ENCODE data around the gene AACS. TPM values are rescaled to one million over a fixed set of nuclear protein-coding genes. Genes with fewer than 3 reads are reported as not detected.
"Not testable (repeated sequence)": the region's sequence is repeated elsewhere in the genome, so short reads cannot be mapped to it uniquely, and the experiment has no call there.

Gene AACS
- total RNA-seq, 4 donors from 2014 or later, result 14.8 to 24.0 (median 20.1) TPM

GRCh38 chr12:125135906-125136305 is 70.7 kb downstream of the AACS start:
- H3K27me3 ChIP-seq, result no peaks in the 10 kb centered on the region
- no peak overlapping the region for H3K4me3 ChIP-seq (replicated peaks in 1 of 3)
- intact Hi-C loops (cut with DNase I), result no loop called here
- no peaks in the 10 kb centered on the region for H3K4me1 ChIP-seq
- TF ChIP-seq POLR2A (IDR thresholded peaks at IDR 0.05) (no peak), CTCF (IDR thresholded peaks at IDR 0.05) (no peak)
- peaks cover 0 to 2% of the 10 kb centered on the region in 2 donors for H3K36me3 ChIP-seq
- WGBS, 2 donors, result 97 to 100% methylated on average over 8 of the region's 8 CpGs
- no peaks in the 10 kb centered on the region for H3K9me3 ChIP-seq
- no peak overlapping the region for H3K27ac ChIP-seq
- no peak for DNase-seq

- intact Hi-C loops (cut with DNase I), result no loop called here
- no peak for TF ChIP-seq POLR2A (IDR thresholded peaks at IDR 0.05)
- no peak for TF ChIP-seq CTCF (IDR thresholded peaks at IDR 0.05)
- Histone ChIP-seq H3K36me3 (no peaks in the 10 kb centered on the region), H3K27ac (no peak overlapping the region), H3K27me3 (no peaks in the 10 kb centered on the region), H3K4me3 (replicated peaks in 1 of 3) (no peak overlapping the region), H3K4me1 (no peaks in the 10 kb centered on the region), H3K9me3 (no peaks in the 10 kb centered on the region)
- no peak for DNase-seq
- WGBS, 2 donors, result 94 to 95% methylated on average over 18 to 19 of the region's 19 CpGs
Measured at GRCh38 chr12:125136702-125137101, 71.5 kb downstream of the AACS start.

- no peaks in the 10 kb centered on the region for H3K9me3 ChIP-seq
- intact Hi-C loops (cut with DNase I), result no loop called here
- 78 to 82% methylated on average over 17 of the region's 17 CpGs for WGBS, 2 donors
- no peaks in the 10 kb centered on the region for H3K4me1 ChIP-seq
- no peaks in the 10 kb centered on the region for H3K27me3 ChIP-seq
- no peak overlapping the region for H3K27ac ChIP-seq
- no peak overlapping the region for H3K4me3 ChIP-seq (replicated peaks in 1 of 3)
- no peak for DNase-seq
- TF ChIP-seq POLR2A (IDR thresholded peaks at IDR 0.05) (no peak), CTCF (IDR thresholded peaks at IDR 0.05) (no peak)
- H3K36me3 ChIP-seq, result no peaks in the 10 kb centered on the region
Measured at GRCh38 chr12:125137766-125138344, 72.6 kb downstream of the AACS start.

GRCh38 chr12:125140279-125141209 is 75.3 kb downstream of the AACS start:
- intact Hi-C loops (cut with DNase I), result no loop called here
- Histone ChIP-seq H3K4me3 (replicated peaks in 1 of 3) (no peak overlapping the region), H3K4me1 (no peaks in the 10 kb centered on the region), H3K36me3 (no peaks in the 10 kb centered on the region), H3K27ac (no peak overlapping the region), H3K27me3 (no peaks in the 10 kb centered on the region), H3K9me3 (no peaks in the 10 kb centered on the region)
- DNase-seq, result no peak
- no peak for TF ChIP-seq CTCF (IDR thresholded peaks at IDR 0.05)
- no peak for TF ChIP-seq POLR2A (IDR thresholded peaks at IDR 0.05)
- WGBS, 2 donors, result 69 to 76% methylated on average over 22 of the region's 22 CpGs

GRCh38 chr12:125141210-125141573 is 76.0 kb downstream of the AACS start:
- 81 to 89% methylated on average over 11 of the region's 11 CpGs for WGBS, 2 donors
- H3K27ac ChIP-seq; H3K27me3 ChIP-seq; H3K9me3 ChIP-seq; H3K36me3 ChIP-seq; H3K4me1 ChIP-seq; DNase-seq; intact Hi-C loops (cut with DNase I); H3K4me3 ChIP-seq (replicated peaks in 1 of 3): not testable (repeated sequence)

Data from thyroid gland (tissue), 4 donors.